OCI-LY3 (cell line): ENCODE measurements around the gene POLG2.

Experiments used
- CTCF ChIP-seq: fragments of 200-600, 300-600 bp; sonication (generic); IDR thresholded peaks from 2 replicates; pipeline ENCODE4 v1.5.1; 2014; ENCODE audit warnings: antibody characterized with exemption, low read length, low read depth
- EZH2phosphoT487 ChIP-seq: fragments of 200-600 bp; shearing (Covaris generic); IDR thresholded peaks from 2 replicates; pipeline ENCODE4 v1.6.1; 2018; ENCODE audit warnings: antibody characterized with exemption, mixed run types, low read depth

GRCh38 chr17:64505340-64506200, 8.7 kb upstream of the POLG2 start:
- TF ChIP-seq CTCF = no peak
- TF ChIP-seq EZH2phosphoT487 = no peak
